ENCODE measurements around the gene GABBR1. TPM values are rescaled to one million over a fixed set of nuclear protein-coding genes. Genes with fewer than 3 reads are reported as not detected.

Gene GABBR1
- total RNA-seq, 4 donors from 2014 or later = 30.6 to 47.8 (median 40.6) TPM

GRCh38 chr6:29584821-29585220, 48.2 kb downstream of the GABBR1 start, which contains the start of gene OR2H2:
TSS of gene OR2H2 (plus strand) at chr6:29585121. CDS start at chr6:29587945, 2,824 bp downstream.
- DNase-seq (ENCODE audit: extremely low spot score) = no peak
- peaks cover 0 to 25% (median 0%) of the 10 kb centered on the region in 4 donors for H3K27me3 ChIP-seq
- no peaks in the 10 kb centered on the region for H3K36me3 ChIP-seq
- H3K4me3 ChIP-seq = no peak within 1 kb of the TSS
- H3K27ac ChIP-seq (replicated peaks in 1 of 4) = no peak within 1 kb of the TSS
- no peaks in the 10 kb centered on the region for H3K4me1 ChIP-seq
- TF ChIP-seq POLR2A (IDR thresholded peaks at IDR 0.05; ENCODE audit: low read depth) = no peak
- no peak for TF ChIP-seq CTCF (IDR thresholded peaks at IDR 0.05)
- no peak for TF ChIP-seq EP300 (IDR thresholded peaks at IDR 0.05)
- no peak for TF ChIP-seq POLR2AphosphoS5 (IDR thresholded peaks at IDR 0.05)
- intact Hi-C loops (cut with DNase I) = loop anchor here (10.0 kb wide), 1 partner anchor 900 kb away; no protein-coding TSS in a partner anchor
- H3K9me3 ChIP-seq = no peaks in the 10 kb centered on the region

DNA sequence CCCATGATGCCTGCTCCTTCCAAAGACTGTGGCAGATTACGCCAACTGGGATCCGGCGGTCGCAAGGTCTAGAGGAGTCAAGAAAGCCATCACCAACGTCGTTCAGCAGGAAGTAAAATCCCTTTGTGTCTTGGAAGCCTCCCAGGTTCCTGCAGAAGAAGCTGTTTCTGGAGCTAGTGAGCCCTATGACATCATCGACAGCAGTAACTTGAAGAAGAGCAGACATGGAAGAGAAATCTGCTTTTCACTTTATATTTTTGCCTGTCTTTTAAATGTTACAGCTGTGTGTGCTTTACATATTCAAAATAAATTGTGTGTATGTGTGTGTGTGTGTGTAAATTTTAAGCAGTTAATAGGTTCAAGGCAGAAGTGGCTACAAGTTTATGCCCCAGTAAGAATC, 55.4 kb downstream of the GABBR1 start:
- Histone ChIP-seq H3K36me3 (no peaks in the 10 kb centered on the region), H3K4me3 (no peak overlapping the region), H3K27me3 (peaks cover 0 to 19% (median 0%) of the 10 kb centered on the region in 4 donors), H3K4me1 (no peaks in the 10 kb centered on the region), H3K27ac (replicated peaks in 1 of 4) (no peak overlapping the region), H3K9me3 (no peaks in the 10 kb centered on the region)
- TF ChIP-seq CTCF (IDR thresholded peaks at IDR 0.05) (no peak), POLR2AphosphoS5 (IDR thresholded peaks at IDR 0.05) (no peak), POLR2A (IDR thresholded peaks at IDR 0.05; ENCODE audit: low read depth) (no peak), EP300 (IDR thresholded peaks at IDR 0.05) (no peak)
- intact Hi-C loops (cut with DNase I) = no loop called here
- WGBS = 59% methylated on average over 7 of the region's 7 CpGs
- DNase-seq (ENCODE audit: extremely low spot score) = no peak

GRCh38 chr6:29576056-29576455, 56.9 kb downstream of the GABBR1 start:
- Histone ChIP-seq H3K4me3 (no peak overlapping the region), H3K4me1 (no peaks in the 10 kb centered on the region), H3K36me3 (no peaks in the 10 kb centered on the region), H3K9me3 (no peaks in the 10 kb centered on the region), H3K27ac (replicated peaks in 1 of 4) (no peak overlapping the region), H3K27me3 (peaks cover 0 to 17% (median 0%) of the 10 kb centered on the region in 4 donors)
- intact Hi-C loops (cut with DNase I) = no loop called here
- no peak for TF ChIP-seq POLR2AphosphoS5 (IDR thresholded peaks at IDR 0.05)
- TF ChIP-seq POLR2A (IDR thresholded peaks at IDR 0.05; ENCODE audit: low read depth) = no peak
- no peak for TF ChIP-seq CTCF (IDR thresholded peaks at IDR 0.05)
- TF ChIP-seq EP300 (IDR thresholded peaks at IDR 0.05) = no peak
- DNase-seq (ENCODE audit: extremely low spot score) = no peak

GRCh38 chr6:29567991-29568390, 65.0 kb downstream of the GABBR1 start:
- no peaks in the 10 kb centered on the region for H3K4me1 ChIP-seq
- TF ChIP-seq CTCF (IDR thresholded peaks at IDR 0.05) (no peak), POLR2AphosphoS5 (IDR thresholded peaks at IDR 0.05) (no peak), POLR2A (IDR thresholded peaks at IDR 0.05; ENCODE audit: low read depth) (no peak), EP300 (IDR thresholded peaks at IDR 0.05) (no peak)
- no peaks in the 10 kb centered on the region for H3K9me3 ChIP-seq
- no peak overlapping the region for H3K4me3 ChIP-seq
- no peaks in the 10 kb centered on the region for H3K36me3 ChIP-seq
- intact Hi-C loops (cut with DNase I) = no loop called here
- 56% methylated on average over 5 of the region's 5 CpGs for WGBS
- no peak overlapping the region for H3K27ac ChIP-seq (replicated peaks in 1 of 4)
- DNase-seq (ENCODE audit: extremely low spot score) = no peak
- H3K27me3 ChIP-seq = peaks cover 0 to 40% (median 0%) of the 10 kb centered on the region in 4 donors

GRCh38 chr6:29567541-29567940, 65.4 kb downstream of the GABBR1 start:
- Histone ChIP-seq H3K4me1 (no peaks in the 10 kb centered on the region), H3K27ac (replicated peaks in 1 of 4) (no peak overlapping the region), H3K4me3 (no peak overlapping the region), H3K9me3 (no peaks in the 10 kb centered on the region), H3K36me3 (no peaks in the 10 kb centered on the region), H3K27me3 (peaks cover 0 to 40% (median 0%) of the 10 kb centered on the region in 4 donors)
- 28% methylated on average over 2 of the region's 2 CpGs for WGBS
- no peak for DNase-seq (ENCODE audit: extremely low spot score)
- no peak for TF ChIP-seq CTCF (IDR thresholded peaks at IDR 0.05)
- no peak for TF ChIP-seq EP300 (IDR thresholded peaks at IDR 0.05)
- TF ChIP-seq POLR2A (IDR thresholded peaks at IDR 0.05; ENCODE audit: low read depth) = no peak
- no peak for TF ChIP-seq POLR2AphosphoS5 (IDR thresholded peaks at IDR 0.05)
- intact Hi-C loops (cut with DNase I) = no loop called here

Data from esophagus muscularis mucosa (tissue), 4 donors.